Measurements from ENCODE around the gene TBCD. TPM values are rescaled to one million over a fixed set of nuclear protein-coding genes. Genes with fewer than 3 reads are reported as not detected.
A peak's percentile ranks its signal among the peaks of the same experiment; 100 is the strongest.

Gene TBCD
- total RNA-seq, 2 experiments from 2014 or later = 74.5 to 76.9 TPM

DNA sequence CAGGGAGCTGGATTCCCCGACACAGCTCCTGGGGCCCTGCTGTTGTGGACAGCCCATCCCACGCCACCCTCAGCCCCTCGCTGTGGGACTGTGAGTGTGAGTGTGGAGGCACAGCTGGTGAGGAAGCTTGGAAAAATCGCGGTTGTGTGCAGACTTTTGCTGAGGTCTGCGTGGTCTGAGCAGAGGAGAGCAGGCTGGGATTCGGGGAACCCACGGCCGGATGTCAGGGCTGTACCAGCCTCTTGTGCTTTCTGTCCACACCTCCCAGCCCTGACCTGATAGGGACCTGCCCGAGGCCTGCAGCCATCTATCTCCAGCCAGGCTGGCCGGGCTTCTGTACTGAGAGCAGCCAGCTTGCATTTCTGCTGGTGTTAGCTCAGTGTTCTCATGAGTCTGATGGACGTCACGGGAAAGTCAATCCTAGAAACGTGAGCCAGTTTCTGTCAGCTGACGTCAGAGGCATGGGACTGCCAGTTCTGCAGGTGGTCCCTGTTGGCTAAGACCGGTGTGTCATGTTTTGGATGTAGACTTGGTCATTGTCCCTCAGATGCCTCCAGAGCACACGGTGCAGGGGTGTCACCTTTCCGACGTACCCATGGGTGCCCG lies 160.7 kb downstream of the TBCD start:
- no peak overlapping the region for H3K27ac Mint-ChIP-seq

DNA sequence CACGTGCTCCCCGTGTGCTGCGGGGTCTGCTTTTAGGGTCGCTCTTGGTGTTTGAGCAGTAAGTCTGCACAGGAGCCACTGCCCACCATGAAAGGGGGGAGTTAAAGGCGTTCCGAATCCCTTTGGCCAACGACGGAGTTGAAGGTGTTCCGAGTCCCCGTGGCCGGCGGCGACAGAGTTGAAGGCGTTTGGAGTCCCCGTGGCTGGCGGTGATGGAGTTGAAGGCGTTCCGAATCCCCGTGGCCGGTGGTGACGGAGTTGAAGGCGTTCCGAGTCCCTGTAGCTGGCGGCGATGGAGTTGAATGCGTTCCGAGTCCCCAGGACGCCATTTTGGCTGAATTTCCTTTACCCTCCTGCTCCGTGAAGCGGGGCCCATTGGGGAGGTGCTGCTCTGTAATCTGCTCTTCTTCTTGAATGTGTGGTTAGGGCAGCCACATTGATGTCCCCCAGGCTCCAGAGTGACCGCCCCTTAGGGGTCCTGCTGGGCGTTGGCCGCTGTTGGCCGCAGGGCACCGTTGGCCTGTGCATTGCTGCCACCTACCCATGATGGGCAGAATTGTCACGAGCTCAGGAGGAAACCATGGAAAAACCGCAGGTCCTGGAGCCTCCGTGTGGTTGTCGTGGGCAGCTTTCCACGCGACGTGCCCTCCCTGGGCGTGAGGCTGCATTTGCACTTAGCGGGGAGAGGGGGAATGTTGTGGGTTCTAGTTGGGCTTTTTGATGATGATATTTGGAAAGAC lies 161.6 kb downstream of the TBCD start:
- Mint-ChIP-seq H3K4me3 (no peak overlapping the region), H3K9me3 (no peaks in the 10 kb centered on the region), H3K27ac (no peak overlapping the region), H3K4me1 (peaks cover 22% of the 10 kb centered on the region), H3K27me3 (no peaks in the 10 kb centered on the region), H3K36me3 (peaks cover 8% of the 10 kb centered on the region)
- no peak for DNase-seq

More for the DNA sequence above, 160.7 kb downstream of the TBCD start:
- H3K4me3 Mint-ChIP-seq = no peak overlapping the region
- no peaks in the 10 kb centered on the region for H3K9me3 Mint-ChIP-seq
- H3K27me3 Mint-ChIP-seq = no peaks in the 10 kb centered on the region
- peaks cover 14% of the 10 kb centered on the region for H3K36me3 Mint-ChIP-seq
- DNase-seq = no peak
- H3K4me1 Mint-ChIP-seq = peaks cover 26% of the 10 kb centered on the region

DNA sequence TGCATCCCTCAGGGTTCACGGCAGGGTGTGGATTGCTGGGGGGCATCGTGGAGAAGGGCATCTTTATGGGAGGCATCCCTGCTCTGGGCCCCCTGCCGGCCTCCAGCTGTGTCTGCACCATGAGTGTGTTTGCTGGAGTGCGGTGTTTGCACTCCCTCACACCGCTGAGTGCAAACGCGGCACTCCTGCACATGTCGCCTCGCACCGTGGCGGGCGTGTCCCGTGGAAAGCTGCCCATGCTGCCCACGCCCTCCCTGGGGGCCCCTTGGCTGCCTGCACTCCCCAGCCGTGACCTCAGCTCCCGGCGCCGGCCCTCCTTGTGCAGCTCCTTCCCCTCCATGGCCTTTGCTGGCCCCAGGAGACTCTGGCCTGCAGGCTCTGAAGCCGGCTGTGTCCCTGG lies 162.5 kb downstream of the TBCD start:
- H3K4me3 Mint-ChIP-seq = no peak overlapping the region
- peaks cover 8% of the 10 kb centered on the region for H3K36me3 Mint-ChIP-seq
- peaks cover 17% of the 10 kb centered on the region for H3K4me1 Mint-ChIP-seq
- H3K27ac Mint-ChIP-seq = no peak overlapping the region
- H3K27me3 Mint-ChIP-seq = no peaks in the 10 kb centered on the region
- H3K9me3 Mint-ChIP-seq = no peaks in the 10 kb centered on the region
- no peak for DNase-seq

- H3K36me3 Mint-ChIP-seq = peaks cover 8% of the 10 kb centered on the region
- H3K27me3 Mint-ChIP-seq = no peaks in the 10 kb centered on the region
- H3K4me3 Mint-ChIP-seq = no peak overlapping the region
- H3K4me1 Mint-ChIP-seq = peaks cover 11% of the 10 kb centered on the region
- no peak overlapping the region for H3K27ac Mint-ChIP-seq
- H3K9me3 Mint-ChIP-seq = no peaks in the 10 kb centered on the region
- no peak for DNase-seq
Observed at GRCh38 chr17:82915010-82915756, 163.3 kb downstream of the TBCD start.

DNA sequence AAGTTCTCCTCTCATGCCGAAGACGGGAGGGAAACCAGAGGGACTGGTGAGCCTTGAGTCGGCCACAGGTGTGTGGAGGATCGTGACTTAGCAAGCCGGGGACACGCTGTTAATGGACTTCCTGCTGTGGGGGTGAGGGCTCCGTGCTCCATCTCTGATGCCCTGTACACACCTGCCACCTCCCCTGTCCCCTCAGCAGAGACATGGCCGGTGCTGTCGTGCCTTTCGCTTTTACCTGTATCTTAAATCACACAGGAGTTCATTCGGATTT lies 163.8 kb downstream of the TBCD start:
- Mint-ChIP-seq H3K4me3 (no peak overlapping the region), H3K27ac (no peak overlapping the region), H3K9me3 (no peaks in the 10 kb centered on the region), H3K36me3 (peaks cover 8% of the 10 kb centered on the region), H3K27me3 (no peaks in the 10 kb centered on the region), H3K4me1 (peaks cover 11% of the 10 kb centered on the region)
- no peak for DNase-seq

DNA sequence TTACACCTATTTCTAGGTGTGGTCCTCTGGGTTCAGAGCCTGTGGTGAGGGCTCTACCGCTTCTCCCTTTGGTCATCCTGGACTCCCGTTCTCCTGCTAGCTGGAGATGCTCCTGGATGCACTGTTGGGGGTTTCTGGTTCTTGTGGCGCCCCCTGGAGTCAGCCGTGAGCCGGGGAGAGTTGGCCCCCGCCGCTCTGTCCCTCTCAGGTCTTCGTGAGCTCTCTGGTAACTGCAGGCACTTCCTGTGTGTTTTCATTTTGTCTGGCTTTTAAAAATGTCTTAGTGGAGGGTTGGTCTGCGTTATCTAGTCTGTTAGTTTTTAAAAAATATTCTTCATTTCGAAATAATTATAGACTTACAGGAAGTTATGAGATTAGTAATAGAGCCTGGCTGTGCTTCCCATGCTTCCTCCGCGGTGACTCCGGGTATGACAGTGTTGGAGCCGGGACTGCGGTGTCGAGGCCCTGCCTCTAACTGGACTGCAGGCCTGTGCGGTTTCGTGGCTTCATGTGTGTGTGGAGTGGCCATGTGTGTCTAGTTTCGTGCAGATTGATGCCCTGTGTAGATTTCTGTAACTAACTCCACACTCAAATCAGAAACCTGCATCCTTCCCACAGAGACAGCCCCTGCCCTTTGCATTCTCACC lies 166.0 kb downstream of the TBCD start:
- Mint-ChIP-seq H3K27ac (no peak overlapping the region), H3K9me3 (no peaks in the 10 kb centered on the region), H3K36me3 (peaks cover 11% of the 10 kb centered on the region), H3K4me3 (no peak overlapping the region), H3K4me1 (peaks cover 11% of the 10 kb centered on the region), H3K27me3 (no peaks in the 10 kb centered on the region)
- DNase-seq = peak; percentile 33

DNA sequence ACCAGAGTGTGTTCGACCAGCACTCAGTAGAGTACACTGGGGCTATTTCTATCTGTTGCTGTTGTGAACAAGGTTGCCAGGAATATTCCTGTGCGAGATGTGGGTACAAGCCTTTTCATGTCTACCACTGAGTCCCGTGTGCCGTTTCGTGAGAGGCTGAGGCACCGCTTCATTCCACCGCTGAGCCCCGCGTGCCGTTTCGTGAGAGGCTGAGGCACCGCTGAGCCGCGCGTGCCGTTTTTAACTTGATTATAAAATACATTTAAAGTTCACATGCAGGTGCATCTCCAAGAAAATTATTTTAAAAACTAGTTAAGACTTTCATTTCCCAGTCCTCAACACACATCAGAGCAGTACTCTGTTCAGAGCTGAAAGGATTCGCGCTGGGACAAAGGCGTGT lies 166.6 kb downstream of the TBCD start:
- peaks cover 11% of the 10 kb centered on the region for H3K4me1 Mint-ChIP-seq
- no peak for DNase-seq
- H3K27me3 Mint-ChIP-seq = no peaks in the 10 kb centered on the region
- H3K27ac Mint-ChIP-seq = no peak overlapping the region
- H3K9me3 Mint-ChIP-seq = no peaks in the 10 kb centered on the region
- peaks cover 11% of the 10 kb centered on the region for H3K36me3 Mint-ChIP-seq
- no peak overlapping the region for H3K4me3 Mint-ChIP-seq

- H3K4me3 Mint-ChIP-seq = no peak overlapping the region
- no peaks in the 10 kb centered on the region for H3K27me3 Mint-ChIP-seq
- H3K27ac Mint-ChIP-seq = no peak overlapping the region
- H3K9me3 Mint-ChIP-seq = no peaks in the 10 kb centered on the region
- no peak for DNase-seq
- H3K36me3 Mint-ChIP-seq = peaks cover 6% of the 10 kb centered on the region
- H3K4me1 Mint-ChIP-seq = peaks cover 10% of the 10 kb centered on the region
Observed at GRCh38 chr17:82920150-82920549, 168.3 kb downstream of the TBCD start.

DNA sequence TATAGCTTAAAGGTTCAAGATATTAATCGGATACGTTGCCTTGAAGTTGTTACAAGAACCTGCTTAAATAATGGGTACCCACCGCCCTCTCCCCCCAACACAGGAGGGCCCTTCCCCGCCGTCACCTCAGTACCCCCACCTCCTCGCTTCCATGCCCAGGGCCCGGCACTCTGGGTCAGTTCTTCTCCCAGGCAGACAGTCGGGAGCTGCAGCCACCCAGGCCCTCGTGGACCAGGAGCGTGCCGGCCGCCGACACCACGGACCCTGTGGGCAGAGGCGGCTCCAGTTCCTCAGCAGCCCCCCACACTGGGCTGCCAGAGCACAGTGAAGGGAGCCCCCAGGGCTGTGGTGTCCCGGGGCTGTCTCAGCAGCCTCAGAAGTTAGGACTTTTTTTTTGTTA lies 168.8 kb downstream of the TBCD start:
- Mint-ChIP-seq H3K9me3 (no peaks in the 10 kb centered on the region), H3K27me3 (no peaks in the 10 kb centered on the region), H3K36me3 (peaks cover 6% of the 10 kb centered on the region)

GRCh38 chr17:82921426-82921825 lies 169.6 kb downstream of the TBCD start:
- Mint-ChIP-seq H3K4me3 (no peak overlapping the region), H3K27me3 (no peaks in the 10 kb centered on the region), H3K27ac (no peak overlapping the region), H3K9me3 (no peaks in the 10 kb centered on the region), H3K4me1 (peaks cover 7% of the 10 kb centered on the region), H3K36me3 (peaks cover 3% of the 10 kb centered on the region)
- no peak for DNase-seq

More for the DNA sequence above, 168.8 kb downstream of the TBCD start:
- H3K4me3 Mint-ChIP-seq = no peak overlapping the region
- H3K4me1 Mint-ChIP-seq = peaks cover 7% of the 10 kb centered on the region
- H3K27ac Mint-ChIP-seq = no peak overlapping the region
- no peak for DNase-seq

GRCh38 chr17:82922646-82923045 lies 170.8 kb downstream of the TBCD start:
- no peak for DNase-seq
- Mint-ChIP-seq H3K4me1 (peaks cover 4% of the 10 kb centered on the region), H3K27me3 (no peaks in the 10 kb centered on the region), H3K4me3 (no peak overlapping the region), H3K27ac (no peak overlapping the region), H3K9me3 (no peaks in the 10 kb centered on the region), H3K36me3 (peaks cover 3% of the 10 kb centered on the region)

- Mint-ChIP-seq H3K27ac (no peak overlapping the region), H3K4me1 (no peaks in the 10 kb centered on the region), H3K9me3 (no peaks in the 10 kb centered on the region), H3K4me3 (no peak overlapping the region), H3K36me3 (peaks cover 3% of the 10 kb centered on the region), H3K27me3 (no peaks in the 10 kb centered on the region)
- DNase-seq = no peak
Observed at GRCh38 chr17:82923366-82924113, 171.7 kb downstream of the TBCD start.

GRCh38 chr17:82924214-82924613 lies 172.3 kb downstream of the TBCD start:
- H3K27ac Mint-ChIP-seq = no peak overlapping the region
- no peaks in the 10 kb centered on the region for H3K27me3 Mint-ChIP-seq
- DNase-seq = no peak
- no peaks in the 10 kb centered on the region for H3K4me1 Mint-ChIP-seq
- peaks cover 3% of the 10 kb centered on the region for H3K36me3 Mint-ChIP-seq
- no peaks in the 10 kb centered on the region for H3K9me3 Mint-ChIP-seq
- H3K4me3 Mint-ChIP-seq = no peak overlapping the region

GRCh38 chr17:82924812-82925211 lies 172.9 kb downstream of the TBCD start:
- H3K4me3 Mint-ChIP-seq = no peak overlapping the region
- H3K36me3 Mint-ChIP-seq = peaks cover 3% of the 10 kb centered on the region

GRCh38 chr17:82925336-82925735 lies 173.5 kb downstream of the TBCD start:
- peaks cover 3% of the 10 kb centered on the region for H3K36me3 Mint-ChIP-seq

More at GRCh38 chr17:82924812-82925211, 172.9 kb downstream of the TBCD start:
- Mint-ChIP-seq H3K4me1 (no peaks in the 10 kb centered on the region), H3K9me3 (no peaks in the 10 kb centered on the region), H3K27me3 (no peaks in the 10 kb centered on the region), H3K27ac (no peak overlapping the region)
- no peak for DNase-seq

More at GRCh38 chr17:82925336-82925735, 173.5 kb downstream of the TBCD start:
- Mint-ChIP-seq H3K27ac (no peak overlapping the region), H3K9me3 (no peaks in the 10 kb centered on the region), H3K4me3 (no peak overlapping the region), H3K27me3 (no peaks in the 10 kb centered on the region), H3K4me1 (no peaks in the 10 kb centered on the region)
- no peak for DNase-seq

Data from activated naive CD8-positive, alpha-beta T cell treated with anti-CD3 and anti-CD28 coated beads for 36 hours (primary cell).